GM10248 (cell line): Measurements from ENCODE around the gene CDK15.

Source experiments
- CTCF ChIA-PET: fragments of 300-600 bp; sonication (Branson Sonifier 250); formaldehyde crosslinking; extraction: SDS; loops from one replicate; lab custom pipeline; 2021; ENCODE audit warnings: antibody characterized with exemption; lab: Yijun Ruan, JAX
- POLR2A ChIA-PET: fragments of 350-650 bp; sonication (Branson Sonifier 250); formaldehyde crosslinking; extraction: SDS; loops from one replicate; lab custom pipeline; 2020; ENCODE audit warnings: antibody characterized with exemption; lab: Yijun Ruan, JAX
- DNase-seq: peaks from one replicate; pipeline ENCODE4 v3.0.0; 2012; ENCODE audit errors: extremely low spot score
- TF ChIP-seq, protein P1 (sequence below): IDR thresholded peaks from 2 replicates; pipeline ENCODE4 v1.5.1; 2012; ENCODE audit warnings: mild to moderate bottlenecking, low read depth; ENCODE audit errors: extremely low read depth, missing control alignments, control extremely low read depth

CDK15 gene

DNA sequence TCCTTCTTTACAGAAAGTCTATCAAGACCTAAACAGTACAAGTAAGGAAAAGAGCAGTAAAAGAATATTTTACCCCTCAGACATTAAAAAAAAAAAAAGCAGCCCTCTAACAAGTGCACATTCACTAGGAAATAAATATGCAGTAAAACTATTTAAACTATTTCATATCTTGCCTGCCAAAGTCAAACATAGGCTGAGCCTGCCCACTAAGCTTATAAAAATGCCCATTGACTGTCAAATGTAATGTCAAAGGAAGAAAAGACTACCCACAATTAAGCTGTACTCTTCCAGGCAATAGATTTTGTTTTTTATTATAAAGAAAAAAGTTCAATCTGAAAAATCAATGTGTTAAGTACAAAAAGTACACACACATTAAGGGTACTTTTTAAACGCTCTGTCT lies 37.4 kb upstream of the CDK15 start:
- no peak for DNase-seq
- POLR2A ChIA-PET = no interaction called here
- CTCF ChIA-PET = interaction anchor here (2.7 to 2.8 kb wide), 2 partner anchors 10 to 11 kb away, joined by 12 read pairs; partner anchors contain the start of gene ALS2
- TF ChIP-seq, protein P1, sequence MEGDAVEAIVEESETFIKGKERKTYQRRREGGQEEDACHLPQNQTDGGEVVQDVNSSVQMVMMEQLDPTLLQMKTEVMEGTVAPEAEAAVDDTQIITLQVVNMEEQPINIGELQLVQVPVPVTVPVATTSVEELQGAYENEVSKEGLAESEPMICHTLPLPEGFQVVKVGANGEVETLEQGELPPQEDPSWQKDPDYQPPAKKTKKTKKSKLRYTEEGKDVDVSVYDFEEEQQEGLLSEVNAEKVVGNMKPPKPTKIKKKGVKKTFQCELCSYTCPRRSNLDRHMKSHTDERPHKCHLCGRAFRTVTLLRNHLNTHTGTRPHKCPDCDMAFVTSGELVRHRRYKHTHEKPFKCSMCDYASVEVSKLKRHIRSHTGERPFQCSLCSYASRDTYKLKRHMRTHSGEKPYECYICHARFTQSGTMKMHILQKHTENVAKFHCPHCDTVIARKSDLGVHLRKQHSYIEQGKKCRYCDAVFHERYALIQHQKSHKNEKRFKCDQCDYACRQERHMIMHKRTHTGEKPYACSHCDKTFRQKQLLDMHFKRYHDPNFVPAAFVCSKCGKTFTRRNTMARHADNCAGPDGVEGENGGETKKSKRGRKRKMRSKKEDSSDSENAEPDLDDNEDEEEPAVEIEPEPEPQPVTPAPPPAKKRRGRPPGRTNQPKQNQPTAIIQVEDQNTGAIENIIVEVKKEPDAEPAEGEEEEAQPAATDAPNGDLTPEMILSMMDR = no peak

DNA sequence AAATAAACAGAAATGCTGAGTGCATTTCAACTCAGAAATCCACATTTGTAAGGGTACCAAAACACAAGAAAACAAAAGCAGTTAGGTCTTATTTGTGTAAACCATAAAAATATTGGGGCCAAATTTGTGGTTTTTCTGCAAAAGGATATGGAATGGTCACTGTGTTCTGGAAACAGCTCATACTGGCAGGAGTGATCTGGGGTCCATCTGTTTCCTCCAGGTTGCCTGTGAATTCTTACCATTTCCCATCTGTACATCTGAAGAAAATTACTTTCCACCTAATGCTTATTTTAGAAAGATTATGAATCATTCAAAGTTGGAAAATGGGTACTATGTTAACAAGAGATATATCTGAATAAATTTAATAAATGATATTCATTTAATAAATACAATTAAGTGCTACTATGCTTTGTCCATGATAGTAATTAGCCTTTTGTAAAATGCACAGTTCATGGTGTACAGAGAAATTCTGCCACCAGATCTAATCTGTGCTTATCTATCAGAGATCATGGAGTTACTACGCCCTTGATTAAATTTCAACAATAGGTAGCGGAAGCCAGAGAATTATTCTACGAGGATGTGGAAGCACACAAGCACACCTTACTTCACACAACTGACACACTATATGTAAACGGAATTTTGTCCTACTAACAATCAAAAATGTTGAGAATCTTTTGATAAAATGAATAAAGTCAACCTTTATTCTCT lies 36.5 kb upstream of the CDK15 start:
- CTCF ChIA-PET = interaction anchor here (2.7 to 2.8 kb wide), 2 partner anchors 10 to 11 kb away, joined by 12 read pairs; partner anchors contain the start of gene ALS2
- no peak for DNase-seq
- TF ChIP-seq, protein P1 = no peak
- POLR2A ChIA-PET = no interaction called here

DNA sequence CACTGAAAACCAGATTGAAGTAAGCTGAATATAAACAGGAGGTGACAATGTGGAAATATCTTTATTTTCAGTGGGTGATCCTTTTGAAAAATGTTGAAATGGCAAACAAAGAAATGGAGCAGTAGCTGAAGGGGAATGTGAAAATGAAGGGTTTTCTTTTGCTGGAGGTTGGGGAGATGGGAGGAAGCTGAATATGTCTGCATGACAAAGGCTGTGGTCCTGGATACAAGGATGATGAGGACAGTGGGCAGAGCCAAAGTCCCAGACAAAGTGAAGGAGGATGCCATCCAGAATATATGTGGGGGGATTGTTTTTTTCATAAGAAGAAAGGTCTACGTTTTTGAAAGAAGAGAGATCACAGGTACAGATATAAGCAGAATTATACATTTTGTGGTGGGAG lies 32.3 kb upstream of the CDK15 start:
- POLR2A ChIA-PET = no interaction called here
- no peak for DNase-seq
- TF ChIP-seq, protein P1 = no peak
- CTCF ChIA-PET = interaction anchor here (1.7 kb wide), 1 partner anchor 19 kb away, joined by 3 read pairs; no protein-coding TSS in a partner anchor

DNA sequence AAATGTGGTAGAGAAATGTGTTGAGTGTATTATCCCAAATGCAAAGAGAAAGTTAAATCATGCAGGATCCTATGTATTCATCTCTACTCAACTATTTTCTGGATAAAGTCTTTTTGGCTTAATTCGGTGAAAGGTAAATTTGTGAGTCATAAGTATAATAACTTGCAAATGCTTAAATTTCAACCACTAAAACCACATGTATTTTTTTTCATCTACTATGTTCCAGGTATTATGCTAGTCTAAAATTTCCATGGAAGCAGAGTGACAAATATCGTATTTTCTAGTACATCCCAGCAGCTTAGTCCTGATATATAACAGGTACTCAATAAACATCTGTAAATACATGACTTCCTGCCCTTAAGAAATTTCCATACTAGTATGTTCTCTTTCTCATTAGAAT lies 31.8 kb upstream of the CDK15 start:
- ChIA-PET POLR2A (no interaction called here), CTCF (no interaction called here)
- no peak for DNase-seq
- TF ChIP-seq, protein P1 = no peak

- CTCF ChIA-PET = interaction anchor here (1.6 kb wide), 1 partner anchor 10 kb away, joined by 3 read pairs; no protein-coding TSS in a partner anchor
- TF ChIP-seq, protein P1 = no peak
- DNase-seq = no peak
- POLR2A ChIA-PET = no interaction called here
Measured at GRCh38 chr2:201775326-201775725, 31.0 kb upstream of the CDK15 start.

DNA sequence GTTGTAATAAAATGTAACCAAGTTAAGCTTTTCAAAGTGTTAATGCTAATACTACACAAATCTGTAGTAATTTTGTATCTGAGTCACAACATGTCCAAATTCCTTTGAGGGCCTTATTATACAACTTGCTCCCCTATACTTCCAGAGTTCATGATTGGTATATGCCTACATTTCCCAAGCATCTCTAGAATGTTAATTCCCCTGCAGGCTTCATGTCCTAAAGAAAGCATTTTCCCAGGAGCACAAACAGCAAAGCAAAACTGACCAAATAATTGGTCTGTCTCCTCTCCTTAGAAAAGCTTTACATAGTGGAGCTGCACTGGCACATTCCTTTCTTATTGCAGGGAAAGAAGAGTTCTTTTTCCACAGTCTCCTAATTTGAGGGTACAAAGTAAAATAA lies 29.3 kb upstream of the CDK15 start:
- TF ChIP-seq, protein P1 = no peak
- DNase-seq = no peak
- POLR2A ChIA-PET = no interaction called here
- CTCF ChIA-PET = interaction anchor here (0.8 to 1.2 kb wide), 2 partner anchors 10 to 83 kb away, joined by 3 read pairs; no protein-coding TSS in a partner anchor
